Right lobe of liver (tissue), 4 donors: Measurements from ENCODE around the gene LRP2BP.

ENCODE experiments used
- POLR2A ChIP-seq: fragments of 450-650 bp; IDR thresholded peaks from one replicate; pipeline ENCODE4 v1.6.1; 2017; ENCODE audit warnings: antibody characterized with exemption, mild to moderate bottlenecking
- TF ChIP-seq, protein P1 (sequence below), 4 donors: fragments of 200-600 bp in 3 of 4; fragments of 450-650 bp in 1 of 4; IDR thresholded peaks; one replicate each; pipeline versions ENCODE4 v1.5.1 to v1.8.0; 2016 to 2022; ENCODE audit warnings: antibody characterized with exemption in 4 of 4, mild to moderate bottlenecking in 2 of 4
- donor health status: DM: no; HTN: no; CAD: no.
- donor health status: DM: no; HTN: no; CAD: no.
- donor health status: DM: no; HTN: yes; CAD: no.

DNA sequence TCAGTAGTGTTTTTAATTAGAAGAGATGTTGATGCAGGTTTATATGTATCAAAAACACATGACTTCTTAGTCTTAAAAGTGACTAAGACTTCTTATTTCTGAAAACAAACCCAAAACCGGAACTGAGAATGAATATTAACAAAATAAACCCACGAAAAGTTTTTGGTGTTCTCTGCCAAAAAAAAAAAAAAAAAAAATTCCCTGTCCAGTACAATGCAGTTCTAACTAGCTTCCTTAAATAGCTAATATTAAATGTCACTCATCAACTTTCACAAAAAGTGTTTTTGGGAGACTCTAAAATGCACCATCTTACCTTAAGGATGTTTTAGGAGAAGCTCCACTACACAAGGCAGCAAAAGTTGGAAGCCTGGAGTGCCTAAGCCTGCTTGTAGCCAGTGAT is 2.9 kb upstream of the LRP2BP start:
- no peak for TF ChIP-seq POLR2A
- TF ChIP-seq, protein P1, sequence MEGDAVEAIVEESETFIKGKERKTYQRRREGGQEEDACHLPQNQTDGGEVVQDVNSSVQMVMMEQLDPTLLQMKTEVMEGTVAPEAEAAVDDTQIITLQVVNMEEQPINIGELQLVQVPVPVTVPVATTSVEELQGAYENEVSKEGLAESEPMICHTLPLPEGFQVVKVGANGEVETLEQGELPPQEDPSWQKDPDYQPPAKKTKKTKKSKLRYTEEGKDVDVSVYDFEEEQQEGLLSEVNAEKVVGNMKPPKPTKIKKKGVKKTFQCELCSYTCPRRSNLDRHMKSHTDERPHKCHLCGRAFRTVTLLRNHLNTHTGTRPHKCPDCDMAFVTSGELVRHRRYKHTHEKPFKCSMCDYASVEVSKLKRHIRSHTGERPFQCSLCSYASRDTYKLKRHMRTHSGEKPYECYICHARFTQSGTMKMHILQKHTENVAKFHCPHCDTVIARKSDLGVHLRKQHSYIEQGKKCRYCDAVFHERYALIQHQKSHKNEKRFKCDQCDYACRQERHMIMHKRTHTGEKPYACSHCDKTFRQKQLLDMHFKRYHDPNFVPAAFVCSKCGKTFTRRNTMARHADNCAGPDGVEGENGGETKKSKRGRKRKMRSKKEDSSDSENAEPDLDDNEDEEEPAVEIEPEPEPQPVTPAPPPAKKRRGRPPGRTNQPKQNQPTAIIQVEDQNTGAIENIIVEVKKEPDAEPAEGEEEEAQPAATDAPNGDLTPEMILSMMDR (IDR thresholded peaks at IDR 0.05), result no peak
